GM18907 (cell line): ENCODE results near the gene NOPCHAP1.
A peak's percentile ranks its signal among the peaks of the same experiment; 100 is the strongest.

ENCODE experiments used
- ATAC-seq: cut with Tn5 transposase; IDR thresholded peaks from one replicate; pipeline ENCODE4 v1.9.1; 2021; ENCODE audit warnings: mild to moderate bottlenecking, moderate library complexity; ENCODE audit not compliant: unreplicated experiment

The NOPCHAP1 gene

DNA sequence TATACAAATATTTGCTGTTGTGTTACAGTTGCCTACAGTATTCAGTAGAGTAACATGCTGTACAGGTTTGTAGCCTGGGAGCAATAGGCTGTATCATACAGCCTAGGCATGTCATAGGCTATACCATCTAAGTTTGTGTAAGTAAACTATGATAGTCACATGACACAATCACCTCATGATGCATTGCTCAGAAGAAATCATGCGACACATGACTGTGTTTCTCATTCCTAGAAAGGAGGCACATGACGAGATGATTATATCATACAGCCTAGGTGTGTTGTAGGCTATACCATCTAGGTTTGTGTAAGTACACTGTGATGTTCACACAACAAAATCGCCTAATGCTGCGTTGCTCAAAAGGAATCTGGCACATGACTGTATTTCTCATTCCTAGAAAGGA is 31.9 kb downstream of the NOPCHAP1 start:
- ATAC-seq = no peak

DNA sequence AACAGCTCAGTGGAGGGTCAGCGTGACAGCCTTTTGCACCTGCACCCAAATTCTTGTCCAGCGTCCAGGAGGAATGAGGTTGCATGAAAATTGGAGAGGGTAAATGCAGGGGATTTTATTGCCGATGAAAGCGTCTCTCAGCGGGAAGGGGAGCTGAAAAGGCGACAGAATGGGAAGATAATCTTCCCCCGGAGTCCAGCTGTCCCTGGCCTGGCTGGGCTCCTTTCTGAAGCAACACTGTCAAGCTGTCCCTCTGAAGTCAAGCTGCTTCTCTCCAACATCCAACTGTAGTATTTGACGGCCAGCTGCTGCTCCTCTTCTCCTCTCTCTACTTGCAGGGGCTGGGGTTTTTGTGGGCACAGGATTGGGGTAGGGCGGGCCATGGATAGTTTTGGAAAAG is 32.7 kb downstream of the NOPCHAP1 start:
- ATAC-seq = no peak

DNA sequence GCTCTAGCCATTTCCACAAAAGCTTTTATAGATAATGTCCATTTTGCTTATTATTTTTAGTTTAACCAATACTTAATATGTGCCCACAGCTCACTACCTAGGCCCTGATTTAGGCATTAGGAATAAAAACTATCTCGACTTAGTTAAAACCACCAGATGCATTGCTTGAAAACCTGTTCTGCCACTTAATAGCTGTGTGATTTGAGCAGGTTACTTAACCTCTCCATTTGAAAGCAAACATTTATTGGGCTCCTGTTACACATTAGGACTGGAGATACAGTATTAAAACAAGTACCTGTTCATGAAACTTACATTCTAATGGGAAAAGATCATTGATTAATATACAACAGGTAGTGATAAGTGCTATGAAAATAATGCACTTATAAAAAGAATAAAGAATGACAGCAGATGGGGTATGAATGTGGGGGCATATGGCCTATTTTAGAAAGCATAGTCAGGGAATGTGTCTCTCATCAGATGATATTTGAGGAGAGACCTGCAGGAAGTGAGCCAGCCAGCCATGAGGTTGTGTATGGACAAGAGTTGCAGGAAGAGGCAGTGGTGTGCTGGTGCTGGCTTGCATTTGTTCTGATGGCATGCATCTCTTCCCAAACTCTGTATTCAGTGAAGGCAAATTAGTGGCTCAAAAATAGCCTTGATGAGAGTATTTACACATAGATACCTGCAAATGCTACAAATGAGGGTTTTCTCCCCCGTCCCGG is 34.3 kb downstream of the NOPCHAP1 start:
- no peak for ATAC-seq

DNA sequence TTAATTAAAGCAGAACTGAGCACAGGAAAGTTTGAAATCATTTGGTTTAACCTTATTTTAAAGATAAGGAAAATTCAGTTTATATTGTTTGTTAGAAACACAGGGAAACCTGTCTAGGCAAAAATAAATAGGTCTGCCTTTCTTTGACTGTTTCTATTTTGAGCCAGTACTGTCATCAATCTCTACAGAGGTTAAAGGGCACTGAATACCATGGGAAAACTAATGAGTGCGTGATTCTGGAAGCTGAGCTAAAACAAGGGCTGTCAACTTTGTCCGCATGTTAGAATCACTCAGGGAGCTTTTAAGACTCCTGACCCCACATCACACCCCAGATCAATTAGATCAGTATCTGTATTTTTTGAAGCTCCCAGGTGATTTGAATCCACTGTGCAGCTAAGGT is 38.8 kb downstream of the NOPCHAP1 start:
- no peak for ATAC-seq

DNA sequence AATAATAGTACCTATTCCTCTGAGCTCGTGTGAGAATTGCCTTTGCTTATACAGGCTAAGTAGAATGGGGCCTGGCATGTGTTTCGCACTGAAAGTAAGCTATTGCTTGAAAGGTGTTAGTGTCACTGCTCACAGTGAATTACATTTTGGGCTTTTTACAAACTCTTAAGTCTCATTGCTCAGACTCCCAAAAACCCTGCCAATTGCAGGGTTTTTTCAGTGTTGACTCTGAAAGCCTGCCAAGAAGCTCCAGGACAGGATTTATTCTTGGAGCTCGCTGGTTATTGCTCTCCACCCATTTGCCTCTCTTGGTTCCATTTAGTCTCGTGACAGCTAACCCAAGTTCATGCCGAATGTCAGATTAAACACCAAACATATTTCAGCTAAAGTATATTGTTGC is 39.8 kb downstream of the NOPCHAP1 start:
- ATAC-seq = no peak

DNA sequence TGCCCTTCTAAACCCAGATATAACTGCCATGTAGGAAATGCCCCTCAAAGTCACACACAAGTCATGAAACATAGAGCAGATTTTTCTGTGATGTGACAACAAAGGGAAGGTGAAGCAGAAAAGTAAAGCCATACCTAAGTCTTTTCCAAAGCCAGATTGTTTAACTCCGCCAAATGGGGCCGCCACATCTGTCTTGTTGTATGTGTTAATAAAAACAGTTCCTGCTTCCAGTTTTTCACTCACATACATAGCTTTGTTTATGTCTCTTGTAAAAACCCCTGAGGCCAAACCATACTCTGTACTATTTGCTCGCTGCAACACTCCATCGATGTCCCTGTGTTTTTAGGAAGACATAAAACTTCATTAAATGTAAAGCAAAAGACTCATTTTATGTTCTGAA is 40.3 kb downstream of the NOPCHAP1 start:
- no peak for ATAC-seq

DNA sequence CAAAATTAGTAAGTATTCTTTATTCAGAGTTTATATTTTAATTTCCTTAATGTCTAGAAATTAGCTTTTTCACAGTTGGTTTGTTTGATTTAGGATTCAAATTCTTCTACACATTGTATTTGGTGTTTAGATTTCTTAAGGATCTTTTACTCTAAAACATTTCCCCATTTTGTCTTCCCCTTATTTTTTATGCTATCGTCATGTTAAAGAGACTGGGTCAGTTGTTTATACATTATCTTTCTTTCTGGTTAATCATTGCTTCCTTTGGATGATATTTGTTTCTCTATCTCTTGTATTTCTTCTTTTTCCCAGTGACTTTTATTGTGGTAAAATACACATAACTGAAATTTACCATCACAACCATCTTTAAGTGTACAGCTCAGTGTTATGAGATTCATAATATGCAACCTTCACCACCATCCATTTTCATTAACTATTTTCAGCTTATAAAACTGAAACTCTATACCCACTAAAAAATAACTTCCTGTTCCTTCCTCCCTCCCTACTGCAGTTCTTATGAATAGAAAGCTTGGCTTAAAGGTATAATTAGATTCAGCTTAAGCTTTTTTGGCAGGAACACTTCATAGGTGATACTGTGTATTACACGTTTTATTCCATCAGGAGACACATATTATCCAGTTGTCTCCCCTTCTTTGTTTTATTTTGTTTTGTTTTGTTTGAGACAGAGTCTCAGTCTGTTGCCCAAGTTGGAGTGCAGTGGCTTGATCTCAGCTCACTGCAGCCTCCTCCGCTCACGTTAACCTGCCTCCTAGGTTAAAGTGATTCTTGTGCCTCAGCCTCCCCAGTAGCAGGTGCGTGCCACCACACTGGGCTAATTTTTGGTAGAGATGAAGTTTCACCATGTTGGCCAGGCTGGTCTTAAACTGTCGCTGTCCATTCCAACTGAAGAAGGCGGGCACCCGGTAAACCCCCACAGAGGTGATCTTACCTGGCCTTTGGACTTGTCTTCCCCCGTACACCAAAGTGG is 45.0 kb downstream of the NOPCHAP1 start:
- ATAC-seq = peak; percentile 88

DNA sequence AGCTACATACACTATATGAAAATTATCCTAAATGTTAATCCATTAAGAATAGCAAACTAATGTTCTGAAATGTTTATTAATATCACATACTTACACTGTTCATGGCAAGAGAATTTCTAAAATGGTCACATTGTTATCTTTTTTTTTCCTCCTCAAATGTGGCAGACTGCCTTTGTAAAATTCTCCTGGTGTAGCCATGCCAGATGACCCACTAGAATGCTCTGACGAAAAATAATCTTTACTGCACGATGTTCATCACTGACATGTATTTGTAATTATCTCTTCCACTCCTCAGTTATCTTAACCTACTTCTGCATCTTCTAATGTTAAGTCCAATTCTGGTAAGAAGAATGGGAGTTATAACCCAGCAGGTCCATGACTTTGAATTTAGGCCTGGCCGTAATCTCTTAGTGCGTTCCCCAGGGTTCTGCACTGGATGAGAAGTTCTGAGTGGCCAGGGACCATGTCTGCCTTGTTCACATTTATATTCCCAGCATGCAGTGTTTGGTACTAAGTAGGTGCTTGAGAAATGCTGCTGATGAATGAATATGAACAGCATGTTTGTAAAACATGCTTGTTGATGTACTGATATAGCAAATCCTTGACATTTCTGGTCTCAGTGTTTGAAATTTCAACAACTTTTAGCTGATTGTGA is 46.7 kb downstream of the NOPCHAP1 start:
- ATAC-seq = no peak

DNA sequence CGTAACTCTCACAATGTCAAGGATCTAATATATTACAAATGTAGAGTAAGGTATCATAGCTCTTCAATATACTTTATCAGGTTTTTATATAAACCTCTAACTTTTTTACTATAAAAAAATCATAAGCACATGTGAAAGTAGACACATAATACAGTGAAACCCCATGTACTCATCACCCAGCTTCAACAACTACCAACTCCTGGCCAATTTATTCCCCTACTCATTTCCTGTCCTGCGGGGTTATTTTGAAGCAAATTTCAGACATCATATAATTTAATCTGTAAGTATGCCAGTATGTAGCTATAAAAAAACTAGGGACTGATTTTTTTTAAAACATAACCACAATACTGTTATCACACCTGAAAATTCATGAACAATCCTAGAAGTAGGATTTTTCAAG is 47.7 kb downstream of the NOPCHAP1 start:
- no peak for ATAC-seq
